K562 (cell line): ENCODE data around the gene MAP7D1.

Experiments used
- CREBBP ChIP-seq: IDR thresholded peaks from one replicate; pipeline ENCODE4 v1.6.1; 2012; ENCODE audit warnings: low read depth, mild to moderate bottlenecking, control low read depth, inconsistent platforms, low read length
- ESRRA ChIP-seq: fragments of 450-650 bp; IDR thresholded peaks from 2 replicates; pipeline ENCODE4 v1.6.1; 2014; ENCODE audit warnings: low read depth, mild to moderate bottlenecking, moderate library complexity, borderline replicate concordance
- HMG20A ChIP-seq: fragments of 450-650 bp; formaldehyde crosslinking; conservative IDR thresholded peaks from 2 replicates; pipeline ENCODE4 v1.4.0; 2020; ENCODE audit warnings: mild to moderate bottlenecking, mixed read lengths
- RBM15 ChIP-seq: fragments of 200-400 bp; formaldehyde crosslinking; IDR thresholded peaks from 2 replicates; pipeline ENCODE4 v1.6.1; 2018; ENCODE audit warnings: mild to moderate bottlenecking, low read length, moderate library complexity; ENCODE audit not compliant: insufficient read depth
- TBL1XR1 ChIP-seq, 2 experiments: IDR thresholded peaks; 2 replicates each; pipeline ENCODE4 v1.6.1; 2012; ENCODE audit warnings: improper control_type of control experiment in 2 of 2, low read length in 2 of 2, mild to moderate bottlenecking in 1 of 2
- TEAD4 ChIP-seq, 2 experiments: sonication (generic) in 1 of 2; formaldehyde crosslinking in 1 of 2; IDR thresholded peaks; 2 replicates each; pipeline versions ENCODE4 v1.6.1 to v1.8.0; 2012 to 2022; ENCODE audit warnings: borderline replicate concordance in 1 of 2, inconsistent platforms in 1 of 2, low read length in 1 of 2, mild to moderate bottlenecking in 1 of 2, missing genetic modification reagents in 1 of 2
- ZNF232 ChIP-seq: sonication (generic); formaldehyde crosslinking; IDR thresholded peaks from 2 replicates; pipeline ENCODE4 v1.8.0; 2022; ENCODE audit warnings: mild to moderate bottlenecking, missing genetic modification reagents
- TF ChIP-seq, protein P1 (sequence below): sonication (generic); formaldehyde crosslinking; IDR thresholded peaks from 2 replicates; pipeline ENCODE4 v1.9.0; 2022; ENCODE audit warnings: mild to moderate bottlenecking, missing genetic modification reagents
- TF ChIP-seq, protein P2 (sequence below), 3 experiments: IDR thresholded peaks in 2 of 3; conservative IDR thresholded peaks in 1 of 3; 2 replicates each; pipeline ENCODE4 v1.5.1; 2011 to 2012; ENCODE audit warnings: low read length in 3 of 3, mild to moderate bottlenecking in 3 of 3, control low read depth in 2 of 3, improper control_type of control experiment in 1 of 3, inconsistent platforms in 1 of 3, low read depth in 1 of 3, mixed read lengths in 1 of 3, moderate library complexity in 1 of 3; ENCODE audit not compliant: insufficient read depth in 2 of 3

DNA sequence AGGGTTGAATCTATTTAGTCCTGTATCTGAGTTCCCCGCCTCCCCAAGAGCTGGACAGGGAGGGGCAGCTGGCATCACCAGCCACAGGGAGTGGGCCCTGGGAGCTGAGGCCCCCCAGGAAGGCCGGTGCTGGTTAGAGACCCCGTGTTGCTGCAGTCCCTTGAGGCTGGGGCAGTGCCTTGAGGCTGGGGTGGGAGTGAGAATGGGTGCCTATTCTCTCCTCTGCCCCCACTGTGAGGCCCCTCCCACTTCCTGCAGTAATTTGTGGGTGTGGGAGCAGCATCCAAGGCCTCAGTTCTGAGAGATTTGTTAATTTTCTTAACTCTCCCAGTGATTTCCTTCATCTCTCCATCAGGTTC lies 4.1 kb upstream of the MAP7D1 start:
- TF ChIP-seq RBM15, result no peak
- TF ChIP-seq, protein P1, sequence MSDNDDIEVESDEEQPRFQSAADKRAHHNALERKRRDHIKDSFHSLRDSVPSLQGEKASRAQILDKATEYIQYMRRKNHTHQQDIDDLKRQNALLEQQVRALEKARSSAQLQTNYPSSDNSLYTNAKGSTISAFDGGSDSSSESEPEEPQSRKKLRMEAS (CRISPR knock-in tag), result no peak
- TF ChIP-seq HMG20A, result no peak
- no peak for TF ChIP-seq ESRRA
- TF ChIP-seq TBL1XR1 (IDR thresholded peaks at IDR 0.05; ENCODE audit: low read length in 2 of 2), result no peak
- TF ChIP-seq CREBBP, result no peak
- TF ChIP-seq, protein P2, sequence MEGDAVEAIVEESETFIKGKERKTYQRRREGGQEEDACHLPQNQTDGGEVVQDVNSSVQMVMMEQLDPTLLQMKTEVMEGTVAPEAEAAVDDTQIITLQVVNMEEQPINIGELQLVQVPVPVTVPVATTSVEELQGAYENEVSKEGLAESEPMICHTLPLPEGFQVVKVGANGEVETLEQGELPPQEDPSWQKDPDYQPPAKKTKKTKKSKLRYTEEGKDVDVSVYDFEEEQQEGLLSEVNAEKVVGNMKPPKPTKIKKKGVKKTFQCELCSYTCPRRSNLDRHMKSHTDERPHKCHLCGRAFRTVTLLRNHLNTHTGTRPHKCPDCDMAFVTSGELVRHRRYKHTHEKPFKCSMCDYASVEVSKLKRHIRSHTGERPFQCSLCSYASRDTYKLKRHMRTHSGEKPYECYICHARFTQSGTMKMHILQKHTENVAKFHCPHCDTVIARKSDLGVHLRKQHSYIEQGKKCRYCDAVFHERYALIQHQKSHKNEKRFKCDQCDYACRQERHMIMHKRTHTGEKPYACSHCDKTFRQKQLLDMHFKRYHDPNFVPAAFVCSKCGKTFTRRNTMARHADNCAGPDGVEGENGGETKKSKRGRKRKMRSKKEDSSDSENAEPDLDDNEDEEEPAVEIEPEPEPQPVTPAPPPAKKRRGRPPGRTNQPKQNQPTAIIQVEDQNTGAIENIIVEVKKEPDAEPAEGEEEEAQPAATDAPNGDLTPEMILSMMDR (IDR thresholded peaks at IDR 0.05 in 2 of 3, conservative IDR thresholded peaks at IDR 0.05 in 1 of 3; ENCODE audit: insufficient read depth in 2 of 3, low read depth in 1 of 3, low read length in 3 of 3), result no peak
- no peak for TF ChIP-seq ZNF232
- no peak for TF ChIP-seq TEAD4 (IDR thresholded peaks at IDR 0.05; ENCODE audit: low read length)
- no peak for TF ChIP-seq TEAD4 (CRISPR knock-in tag; IDR thresholded peaks at IDR 0.05; ENCODE audit: borderline replicate concordance)
